HEK293 (cell line): ENCODE data around the gene TTLL4.

Experiments
- CTCF ChIA-PET: fragments of 350-600 bp; formaldehyde crosslinking; extraction: SDS; loops from one replicate; lab custom pipeline; 2021; ENCODE audit warnings: antibody characterized with exemption; lab: Yijun Ruan, JAX
- POLR2A ChIA-PET: fragments of 300-600 bp; formaldehyde crosslinking; extraction: SDS; loops from one replicate; lab custom pipeline; 2020; ENCODE audit warnings: antibody characterized with exemption, inconsistent platforms; lab: Yijun Ruan, JAX
- H3K27ac ChIP-seq: fragments of 200-500 bp; sonication (Bioruptor generic); 2 replicates; pipeline ENCODE4 v1.5.1; 2014; ENCODE audit warnings: low read depth, low read length, control low read depth, inconsistent platforms; ENCODE audit errors: extremely low read depth
- H3K36me3 ChIP-seq, 2 experiments: fragments of 200-500 bp in 1 of 2; sonication (Bioruptor generic) in 1 of 2; 1 replicate in 1 of 2; 2 replicates in 1 of 2; pipeline ENCODE4 v1.5.1; 2014 to 2017; ENCODE audit warnings: inconsistent platforms in 2 of 2, low read length in 2 of 2; ENCODE audit not compliant: control insufficient read depth in 2 of 2, insufficient read depth in 1 of 2
- H3K4me1 ChIP-seq: fragments of 200-500 bp; sonication (Bioruptor generic); 2 replicates; pipeline ENCODE4 v1.5.1; 2014; ENCODE audit warnings: mild to moderate bottlenecking, low read length, inconsistent platforms; ENCODE audit not compliant: control insufficient read depth, insufficient read depth
- H3K4me3 ChIP-seq: 2 replicates; pipeline ENCODE4 v1.5.1; 2011; ENCODE audit warnings: low read depth, mild to moderate bottlenecking, control low read depth, low read length, moderate library complexity
- H3K9me3 ChIP-seq: fragments of 200-500 bp; sonication (Bioruptor generic); 2 replicates; pipeline ENCODE4 v1.5.1; 2014; ENCODE audit warnings: low read depth, low read length, inconsistent platforms; ENCODE audit not compliant: control insufficient read depth, insufficient read depth
- BCL11A ChIP-seq: fragments of 450-650 bp; formaldehyde crosslinking; IDR thresholded peaks from 2 replicates; pipeline ENCODE4 v1.5.1; 2016; ENCODE audit warnings: low read depth, missing biosample characterization, missing genetic modification characterization
- ELK4 ChIP-seq: IDR thresholded peaks from 2 replicates; pipeline ENCODE4 v1.6.1; 2011; ENCODE audit warnings: mild to moderate bottlenecking, low read depth, low read length, borderline replicate concordance
- GLI2 ChIP-seq: fragments of 450-650 bp; formaldehyde crosslinking; IDR thresholded peaks from 2 replicates; pipeline ENCODE4; 2017; ENCODE audit warnings: missing biosample characterization, missing genetic modification characterization, low read depth, borderline replicate concordance
- GLI4 ChIP-seq: fragments of 450-650 bp; formaldehyde crosslinking; IDR thresholded peaks from 2 replicates; pipeline ENCODE4 v1.5.1; 2016; ENCODE audit warnings: missing biosample characterization, missing genetic modification characterization
- HOXA7 ChIP-seq: sonication (generic); formaldehyde crosslinking; IDR thresholded peaks from 2 replicates; pipeline ENCODE4 v1.8.1; 2022; ENCODE audit warnings: missing genetic modification reagents, borderline replicate concordance
- HOXD13 ChIP-seq: sonication (generic); formaldehyde crosslinking; IDR thresholded peaks from 2 replicates; pipeline ENCODE4 v1.8.0; 2022; ENCODE audit warnings: missing genetic modification reagents, borderline replicate concordance
- KLF9 ChIP-seq: fragments of 450-650 bp; formaldehyde crosslinking; IDR thresholded peaks from 2 replicates; pipeline ENCODE4 v1.5.1; 2016; ENCODE audit warnings: missing biosample characterization, missing genetic modification characterization, low read depth
- MZF1 ChIP-seq: fragments of 450-650 bp; formaldehyde crosslinking; IDR thresholded peaks from 2 replicates; pipeline ENCODE4 v1.5.1; 2017; ENCODE audit warnings: missing biosample characterization, missing genetic modification characterization, borderline replicate concordance
- PRDM6 ChIP-seq: fragments of 450-650 bp; formaldehyde crosslinking; IDR thresholded peaks from 2 replicates; pipeline ENCODE4 v1.5.1; 2017; ENCODE audit warnings: missing biosample characterization, missing genetic modification characterization
- SP7 ChIP-seq: fragments of 450-650 bp; formaldehyde crosslinking; IDR thresholded peaks from 2 replicates; pipeline ENCODE4 v1.5.1; 2016; ENCODE audit warnings: missing biosample characterization, missing genetic modification characterization
- YY2 ChIP-seq: fragments of 450-650 bp; formaldehyde crosslinking; IDR thresholded peaks from 2 replicates; pipeline ENCODE4 v1.5.1; 2016; ENCODE audit warnings: missing biosample characterization, missing genetic modification characterization
- ZBTB1 ChIP-seq: fragments of 450-650 bp; formaldehyde crosslinking; IDR thresholded peaks from 2 replicates; pipeline ENCODE4 v1.5.1; 2016; ENCODE audit warnings: missing biosample characterization, missing genetic modification characterization
- ZBTB17 ChIP-seq: fragments of 450-650 bp; formaldehyde crosslinking; IDR thresholded peaks from 2 replicates; pipeline ENCODE4 v1.5.1; 2016; ENCODE audit warnings: missing biosample characterization, missing genetic modification characterization
- ZBTB21 ChIP-seq: fragments of 450-650 bp; formaldehyde crosslinking; IDR thresholded peaks from 2 replicates; pipeline ENCODE4 v1.5.1; 2017; ENCODE audit warnings: missing biosample characterization, missing genetic modification characterization
- ZNF133 ChIP-seq: fragments of 450-650 bp; formaldehyde crosslinking; IDR thresholded peaks from 2 replicates; pipeline ENCODE4 v1.5.1; 2016; ENCODE audit warnings: missing biosample characterization, missing genetic modification characterization
- ZNF140 ChIP-seq: fragments of 450-650 bp; formaldehyde crosslinking; IDR thresholded peaks from 2 replicates; pipeline ENCODE4 v1.5.1; 2016; ENCODE audit warnings: missing biosample characterization, missing genetic modification characterization
- ZNF174 ChIP-seq: fragments of 450-650 bp; formaldehyde crosslinking; IDR thresholded peaks from 2 replicates; pipeline ENCODE4 v1.5.0; 2017; ENCODE audit warnings: missing biosample characterization, mild to moderate bottlenecking, missing genetic modification characterization
- ZNF184 ChIP-seq: fragments of 450-650 bp; IDR thresholded peaks from 2 replicates; pipeline ENCODE4 v1.5.1; 2018; ENCODE audit warnings: missing biosample characterization, mild to moderate bottlenecking, missing genetic modification characterization
- ZNF37A ChIP-seq: fragments of 450-650 bp; IDR thresholded peaks from 2 replicates; pipeline ENCODE4 v1.5.1; 2018; ENCODE audit warnings: missing biosample characterization, missing genetic modification characterization
- ZNF473 ChIP-seq: fragments of 450-650 bp; formaldehyde crosslinking; IDR thresholded peaks from 2 replicates; pipeline ENCODE4 v1.5.1; 2017; ENCODE audit warnings: missing biosample characterization, missing genetic modification characterization
- ZNF48 ChIP-seq: fragments of 450-650 bp; formaldehyde crosslinking; IDR thresholded peaks from 2 replicates; pipeline ENCODE4 v1.5.1; 2016; ENCODE audit warnings: missing biosample characterization, missing genetic modification characterization
- ZNF514 ChIP-seq: fragments of 450-650 bp; formaldehyde crosslinking; IDR thresholded peaks from 2 replicates; pipeline ENCODE4 v1.5.1; 2016; ENCODE audit warnings: missing biosample characterization, missing genetic modification characterization
- ZNF521 ChIP-seq: fragments of 450-650 bp; formaldehyde crosslinking; IDR thresholded peaks from 2 replicates; pipeline ENCODE4 v1.5.1; 2017; ENCODE audit warnings: missing biosample characterization, mild to moderate bottlenecking, missing genetic modification characterization
- ZNF529 ChIP-seq: fragments of 450-650 bp; formaldehyde crosslinking; IDR thresholded peaks from 2 replicates; pipeline ENCODE4 v1.5.1; 2017; ENCODE audit warnings: missing genetic modification characterization, missing biosample characterization; ENCODE audit not compliant: insufficient replicate concordance
- ZNF544 ChIP-seq: fragments of 450-650 bp; formaldehyde crosslinking; IDR thresholded peaks from 2 replicates; pipeline ENCODE4 v1.5.0; 2017; ENCODE audit warnings: missing biosample characterization, missing genetic modification characterization
- ZNF624 ChIP-seq: fragments of 450-650 bp; formaldehyde crosslinking; IDR thresholded peaks from 2 replicates; pipeline ENCODE4 v1.5.1; 2017; ENCODE audit warnings: missing biosample characterization, missing genetic modification characterization
- ZNF626 ChIP-seq: fragments of 450-650 bp; sonication (Bioruptor Pico); formaldehyde crosslinking; IDR thresholded peaks from 2 replicates; pipeline ENCODE4 v1.5.1; 2018; ENCODE audit warnings: missing biosample characterization, missing genetic modification characterization, inconsistent platforms
- ZNF629 ChIP-seq: fragments of 450-650 bp; formaldehyde crosslinking; IDR thresholded peaks from 2 replicates; pipeline ENCODE4 v1.5.1; 2017; ENCODE audit warnings: missing biosample characterization, missing genetic modification characterization
- ZNF704 ChIP-seq: fragments of 450-650 bp; formaldehyde crosslinking; IDR thresholded peaks from 2 replicates; pipeline ENCODE4 v1.5.1; 2016; ENCODE audit warnings: missing biosample characterization, missing genetic modification characterization
- ZNF777 ChIP-seq: fragments of 450-650 bp; formaldehyde crosslinking; IDR thresholded peaks from 2 replicates; pipeline ENCODE4 v1.5.1; 2017; ENCODE audit warnings: missing biosample characterization, missing genetic modification characterization, borderline replicate concordance
- ZNF791 ChIP-seq: fragments of 450-650 bp; formaldehyde crosslinking; IDR thresholded peaks from 2 replicates; pipeline ENCODE4 v1.5.1; 2016; ENCODE audit warnings: missing biosample characterization, missing genetic modification characterization
- ZNF843 ChIP-seq: fragments of 450-650 bp; formaldehyde crosslinking; IDR thresholded peaks from 2 replicates; pipeline ENCODE4 v1.5.1; 2016; ENCODE audit warnings: missing biosample characterization, missing genetic modification characterization
- ZSCAN23 ChIP-seq: fragments of 450-650 bp; formaldehyde crosslinking; IDR thresholded peaks from 2 replicates; pipeline ENCODE4 v1.5.1; 2016; ENCODE audit warnings: missing biosample characterization, missing genetic modification characterization

The TTLL4 gene

GRCh38 chr2:218708086-218708485 lies 2.5 kb upstream of the TTLL4 start:
- POLR2A ChIA-PET, result interaction anchor here (0.6 to 1.1 kb wide), 4 partner anchors 36 to 317 kb away, joined by 3 to 6 read pairs (median 4); partner anchors contain the start of genes BCS1L, RNF25, STK36 and ZNF142
- no peak overlapping the region for H3K4me3 ChIP-seq
- H3K4me1 ChIP-seq, result peaks cover 3% of the 10 kb centered on the region
- no peaks in the 10 kb centered on the region for H3K36me3 ChIP-seq
- H3K27ac ChIP-seq, result no peak overlapping the region
- H3K9me3 ChIP-seq, result no peaks in the 10 kb centered on the region
- no peak for TF ChIP-seq ZNF133 (tag by site-specific recombination)
- TF ChIP-seq KLF9, result no peak
- TF ChIP-seq ZBTB1 (tag by site-specific recombination), result no peak
- TF ChIP-seq ZNF174 (tag by site-specific recombination), result no peak
- TF ChIP-seq ZNF514, result no peak
- no peak for TF ChIP-seq YY2 (tag by site-specific recombination)
- TF ChIP-seq ELK4, result no peak
- TF ChIP-seq ZNF843 (tag by site-specific recombination), result no peak
- TF ChIP-seq ZNF529, result no peak
- TF ChIP-seq ZNF777, result no peak
- TF ChIP-seq GLI4 (tag by site-specific recombination), result no peak
- TF ChIP-seq ZNF629 (tag by site-specific recombination), result no peak
- no peak for TF ChIP-seq ZNF626 (tag by site-specific recombination)
- no peak for TF ChIP-seq ZBTB17
- TF ChIP-seq SP7 (tag by site-specific recombination), result no peak
- CTCF ChIA-PET, result interaction anchor here (0.9 to 1.6 kb wide), 2 partner anchors 21 to 139 kb away, joined by 7 read pairs; no protein-coding TSS in a partner anchor

GRCh38 chr2:218709908-218710307 lies 727 bp upstream of the TTLL4 start:
- CTCF ChIA-PET, result interaction anchor here (0.6 to 2.8 kb wide), 17 partner anchors 8 to 270 kb away, joined by 3 to 41 read pairs (median 4); no protein-coding TSS in a partner anchor
- Histone ChIP-seq H3K27ac (no peak overlapping the region), H3K4me3 (no peak overlapping the region), H3K36me3 (peaks cover 0 to 8% of the 10 kb centered on the region in 2 experiments; a peak in 2 of 3 replicates), H3K4me1 (peaks cover 3% of the 10 kb centered on the region), H3K9me3 (no peaks in the 10 kb centered on the region)
- POLR2A ChIA-PET, result interaction anchor here (0.5 to 1.8 kb wide), 7 partner anchors 13 to 440 kb away, joined by 3 to 12 read pairs (median 5); partner anchors contain the start of genes AAMP, BCS1L, PNKD and RNF25
- no peak for TF ChIP-seq ZNF626 (tag by site-specific recombination)
- TF ChIP-seq GLI2, result no peak
- no peak for TF ChIP-seq ZNF624 (tag by site-specific recombination)
- no peak for TF ChIP-seq HOXA7 (CRISPR knock-in tag)
- TF ChIP-seq ZNF184 (tag by site-specific recombination), result no peak
- TF ChIP-seq PRDM6, result no peak
- no peak for TF ChIP-seq ZNF791 (tag by site-specific recombination)
- TF ChIP-seq, all 188 proteins: peak for 0

GRCh38 chr2:218710334-218710686 lies 325 bp upstream of the TTLL4 start:
- Histone ChIP-seq H3K27ac (no peak overlapping the region), H3K36me3 (peaks cover 0 to 10% of the 10 kb centered on the region in 2 experiments; a peak in 2 of 3 replicates), H3K4me3 (no peak overlapping the region), H3K4me1 (peaks cover 3% of the 10 kb centered on the region), H3K9me3 (no peaks in the 10 kb centered on the region)
- ChIA-PET CTCF (interaction anchor here (0.6 to 2.8 kb wide), 21 partner anchors 8 to 270 kb away, joined by 3 to 41 read pairs (median 4); partner anchors contain the start of gene CYP27A1), POLR2A (interaction anchor here (0.5 to 1.8 kb wide), 6 partner anchors 13 to 440 kb away, joined by 3 to 12 read pairs (median 6); partner anchors contain the start of genes AAMP, BCS1L, PNKD and RNF25)
- TF ChIP-seq HOXD13 (CRISPR knock-in tag) (no peak), MZF1 (no peak), ZBTB21 (tag by site-specific recombination) (no peak), ZSCAN23 (tag by site-specific recombination) (no peak), ZNF37A (tag by site-specific recombination) (no peak), BCL11A (no peak), ZNF48 (tag by site-specific recombination) (no peak), ZNF544 (tag by site-specific recombination) (no peak), ZNF704 (tag by site-specific recombination) (no peak), ZNF473 (tag by site-specific recombination) (no peak), ZNF140 (tag by site-specific recombination) (no peak), ZNF521 (tag by site-specific recombination) (no peak)
